Measurements from ENCODE around the gene TGM5. TPM values are rescaled to one million over a fixed set of nuclear protein-coding genes. Genes with fewer than 3 reads are reported as not detected.

Gene TGM5
- total and polyA plus RNA-seq, 4 donors: 0.15 TPM; not detected in 3

- ATAC-seq (ENCODE audit: insufficient read depth, low FRiP score): no peak
- H3K36me3 ChIP-seq (ENCODE audit: control insufficient read depth in 4 of 4, insufficient read depth in 4 of 4, low read length in 4 of 4): no peaks in the 10 kb centered on the region
- no peak overlapping the region for H3K27ac ChIP-seq (ENCODE audit: low read depth in 1 of 2, low read length in 1 of 2)
Observed at GRCh38 chr15:43281926-43282602, 15.3 kb upstream of the TGM5 start.

DNA sequence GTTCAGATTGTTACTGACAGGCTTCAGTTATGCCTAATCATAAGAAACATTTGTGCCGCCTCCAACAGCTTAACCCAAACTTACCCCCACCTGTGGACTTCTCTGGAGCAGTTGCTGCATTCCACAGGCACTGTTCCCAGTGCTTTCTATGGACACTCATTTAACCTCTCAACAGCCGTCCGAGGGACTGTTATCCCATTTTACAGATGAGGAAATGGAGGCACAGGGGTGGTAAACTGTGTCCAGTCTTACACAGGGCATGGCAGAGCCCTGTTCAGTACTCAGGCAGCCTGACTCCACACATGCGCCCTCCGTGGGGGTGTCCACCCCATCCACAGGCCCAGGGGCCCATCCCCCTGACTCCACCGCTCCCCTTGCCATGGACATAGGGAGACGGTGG is 14.3 kb upstream of the TGM5 start:
- Histone ChIP-seq H3K27ac (ENCODE audit: low read depth in 1 of 2, low read length in 1 of 2) (no peak overlapping the region), H3K9ac (ENCODE audit: insufficient read depth in 1 of 2, low read length in 2 of 2) (no peak overlapping the region), H3K4me1 (ENCODE audit: control insufficient read depth in 5 of 5, insufficient read depth in 5 of 5, low read length in 5 of 5) (no peaks in the 10 kb centered on the region), H3K4me3 (no peak overlapping the region), H3K9me3 (ENCODE audit: control insufficient read depth in 4 of 4, insufficient read depth in 3 of 4, low read length in 3 of 4) (no peaks in the 10 kb centered on the region), H3K27me3 (ENCODE audit: control insufficient read depth in 3 of 3, insufficient read depth in 3 of 3, low read length in 2 of 3) (no peaks in the 10 kb centered on the region), H3K36me3 (ENCODE audit: control insufficient read depth in 4 of 4, insufficient read depth in 4 of 4, low read length in 4 of 4) (no peaks in the 10 kb centered on the region)
- DNase-seq: no peak
- WGBS, 2 donors: 88 to 90% methylated on average over 7 of the region's 7 CpGs
- no peak for ATAC-seq (ENCODE audit: insufficient read depth, low FRiP score)
- TF ChIP-seq, protein P1, sequence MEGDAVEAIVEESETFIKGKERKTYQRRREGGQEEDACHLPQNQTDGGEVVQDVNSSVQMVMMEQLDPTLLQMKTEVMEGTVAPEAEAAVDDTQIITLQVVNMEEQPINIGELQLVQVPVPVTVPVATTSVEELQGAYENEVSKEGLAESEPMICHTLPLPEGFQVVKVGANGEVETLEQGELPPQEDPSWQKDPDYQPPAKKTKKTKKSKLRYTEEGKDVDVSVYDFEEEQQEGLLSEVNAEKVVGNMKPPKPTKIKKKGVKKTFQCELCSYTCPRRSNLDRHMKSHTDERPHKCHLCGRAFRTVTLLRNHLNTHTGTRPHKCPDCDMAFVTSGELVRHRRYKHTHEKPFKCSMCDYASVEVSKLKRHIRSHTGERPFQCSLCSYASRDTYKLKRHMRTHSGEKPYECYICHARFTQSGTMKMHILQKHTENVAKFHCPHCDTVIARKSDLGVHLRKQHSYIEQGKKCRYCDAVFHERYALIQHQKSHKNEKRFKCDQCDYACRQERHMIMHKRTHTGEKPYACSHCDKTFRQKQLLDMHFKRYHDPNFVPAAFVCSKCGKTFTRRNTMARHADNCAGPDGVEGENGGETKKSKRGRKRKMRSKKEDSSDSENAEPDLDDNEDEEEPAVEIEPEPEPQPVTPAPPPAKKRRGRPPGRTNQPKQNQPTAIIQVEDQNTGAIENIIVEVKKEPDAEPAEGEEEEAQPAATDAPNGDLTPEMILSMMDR (IDR thresholded peaks at IDR 0.05; ENCODE audit: control extremely low read depth, extremely low read depth): no peak

More at GRCh38 chr15:43281926-43282602, 15.3 kb upstream of the TGM5 start:
- no peak for DNase-seq
- WGBS, 2 donors: 92% methylated on average over 12 of the region's 12 CpGs
- Histone ChIP-seq H3K9me3 (ENCODE audit: control insufficient read depth in 4 of 4, insufficient read depth in 3 of 4, low read length in 3 of 4) (no peaks in the 10 kb centered on the region), H3K9ac (ENCODE audit: insufficient read depth in 1 of 2, low read length in 2 of 2) (no peak overlapping the region), H3K27me3 (ENCODE audit: control insufficient read depth in 3 of 3, insufficient read depth in 3 of 3, low read length in 2 of 3) (no peaks in the 10 kb centered on the region), H3K4me1 (ENCODE audit: control insufficient read depth in 5 of 5, insufficient read depth in 5 of 5, low read length in 5 of 5) (no peaks in the 10 kb centered on the region), H3K4me3 (no peak overlapping the region)
- TF ChIP-seq, protein P1 (IDR thresholded peaks at IDR 0.05; ENCODE audit: control extremely low read depth, extremely low read depth): no peak

- TF ChIP-seq, protein P1 (IDR thresholded peaks at IDR 0.05; ENCODE audit: control extremely low read depth, extremely low read depth): no peak
- no peak overlapping the region for H3K27ac ChIP-seq (ENCODE audit: low read depth in 1 of 2, low read length in 1 of 2)
- 87 to 91% methylated on average over 7 of the region's 7 CpGs for WGBS, 2 donors
- no peak overlapping the region for H3K9ac ChIP-seq (ENCODE audit: insufficient read depth in 1 of 2, low read length in 2 of 2)
- no peak for ATAC-seq (ENCODE audit: insufficient read depth, low FRiP score)
- no peaks in the 10 kb centered on the region for H3K27me3 ChIP-seq (ENCODE audit: control insufficient read depth in 3 of 3, insufficient read depth in 3 of 3, low read length in 2 of 3)
- H3K9me3 ChIP-seq (ENCODE audit: control insufficient read depth in 4 of 4, insufficient read depth in 3 of 4, low read length in 3 of 4): no peaks in the 10 kb centered on the region
- no peak overlapping the region for H3K4me3 ChIP-seq
- no peaks in the 10 kb centered on the region for H3K4me1 ChIP-seq (ENCODE audit: control insufficient read depth in 5 of 5, insufficient read depth in 5 of 5, low read length in 5 of 5)
- no peak for DNase-seq
- no peaks in the 10 kb centered on the region for H3K36me3 ChIP-seq (ENCODE audit: control insufficient read depth in 4 of 4, insufficient read depth in 4 of 4, low read length in 4 of 4)
Observed at GRCh38 chr15:43279496-43279895, 12.8 kb upstream of the TGM5 start.

GRCh38 chr15:43278869-43279268 is 12.1 kb upstream of the TGM5 start:
- no peaks in the 10 kb centered on the region for H3K4me1 ChIP-seq (ENCODE audit: control insufficient read depth in 5 of 5, insufficient read depth in 5 of 5, low read length in 5 of 5)
- ATAC-seq (ENCODE audit: insufficient read depth, low FRiP score): no peak
- H3K9me3 ChIP-seq (ENCODE audit: control insufficient read depth in 4 of 4, insufficient read depth in 3 of 4, low read length in 3 of 4): peaks cover 0 to 2% (median 0%) of the 10 kb centered on the region in 4 donors
- DNase-seq: no peak
- no peak overlapping the region for H3K9ac ChIP-seq (ENCODE audit: insufficient read depth in 1 of 2, low read length in 2 of 2)
- no peaks in the 10 kb centered on the region for H3K36me3 ChIP-seq (ENCODE audit: control insufficient read depth in 4 of 4, insufficient read depth in 4 of 4, low read length in 4 of 4)
- TF ChIP-seq, protein P1 (IDR thresholded peaks at IDR 0.05; ENCODE audit: control extremely low read depth, extremely low read depth): no peak
- no peak overlapping the region for H3K4me3 ChIP-seq
- 85 to 90% methylated on average over 11 of the region's 11 CpGs for WGBS, 2 donors
- no peaks in the 10 kb centered on the region for H3K27me3 ChIP-seq (ENCODE audit: control insufficient read depth in 3 of 3, insufficient read depth in 3 of 3, low read length in 2 of 3)
- no peak overlapping the region for H3K27ac ChIP-seq (ENCODE audit: low read depth in 1 of 2, low read length in 1 of 2)
